Measurements from ENCODE around the gene RBM11.
"Not testable (repeated sequence)": the region's sequence is repeated elsewhere in the genome, so short reads cannot be mapped to it uniquely, and the experiment has no call there.

RBM11 gene

GRCh38 chr21:14215971-14216641 lies at the start of gene RBM11:
Gene RBM11, plus strand, starts transcription at chr21:14216157. Its CDS starts 30 bp downstream, at chr21:14216187.
- DNase-seq = peak; percentile 92

- not testable (repeated sequence) for DNase-seq
Measured at GRCh38 chr21:14166463-14167223, 49.3 kb upstream of the RBM11 start.

- no peak for DNase-seq
Measured at GRCh38 chr21:14206222-14206621, 9.7 kb upstream of the RBM11 start.

- DNase-seq = no peak
Measured at GRCh38 chr21:14210738-14211137, 5.2 kb upstream of the RBM11 start, which contains the start of gene LIPI. Gene LIPI, minus strand, starts transcription at chr21:14210955. Its CDS starts 110 bp downstream, at chr21:14210845.

- no peak for DNase-seq
Measured at GRCh38 chr21:14213164-14213563, 2.8 kb upstream of the RBM11 start.

- DNase-seq = peak; percentile 58
Measured at GRCh38 chr21:14223365-14223764, 7.4 kb downstream of the RBM11 start.

GRCh38 chr21:14229399-14229798 lies 13.4 kb downstream of the RBM11 start:
- no peak for DNase-seq

GRCh38 chr21:14235101-14235500 lies 19.1 kb downstream of the RBM11 start:
- DNase-seq = no peak

GRCh38 chr21:14236180-14236579 lies 20.2 kb downstream of the RBM11 start:
- DNase-seq = no peak

GRCh38 chr21:14239281-14239680 lies 23.3 kb downstream of the RBM11 start:
- peak; percentile 52 for DNase-seq

GRCh38 chr21:14241297-14241696 lies 25.3 kb downstream of the RBM11 start:
- DNase-seq = peak; percentile 25

GRCh38 chr21:14243461-14243860 lies 27.5 kb downstream of the RBM11 start:
- DNase-seq = no peak

- no peak for DNase-seq
Measured at GRCh38 chr21:14243874-14244273, 27.9 kb downstream of the RBM11 start.

- DNase-seq = no peak
Measured at GRCh38 chr21:14244911-14245310, 29.0 kb downstream of the RBM11 start.

- DNase-seq = peak; percentile 18
Measured at GRCh38 chr21:14245711-14246110, 29.8 kb downstream of the RBM11 start.

- DNase-seq = no peak
Measured at GRCh38 chr21:14251336-14251735, 35.4 kb downstream of the RBM11 start.

GRCh38 chr21:14259747-14260146 lies 43.8 kb downstream of the RBM11 start:
- peak; percentile 80 for DNase-seq

- DNase-seq = no peak
Measured at GRCh38 chr21:14260174-14260764, 44.3 kb downstream of the RBM11 start.

- DNase-seq = no peak
Measured at GRCh38 chr21:14262039-14262438, 46.1 kb downstream of the RBM11 start.

- no peak for DNase-seq
Measured at GRCh38 chr21:14263879-14264278, 47.9 kb downstream of the RBM11 start.

- DNase-seq = no peak
Measured at GRCh38 chr21:14265023-14265422, 49.1 kb downstream of the RBM11 start.

GRCh38 chr21:14267076-14267475 lies 51.1 kb downstream of the RBM11 start:
- DNase-seq = no peak

- DNase-seq = no peak
Measured at GRCh38 chr21:14270631-14271030, 54.7 kb downstream of the RBM11 start.

GRCh38 chr21:14271053-14271452 lies 55.1 kb downstream of the RBM11 start:
- peak; percentile 73 for DNase-seq
